GM21381 (cell line): ENCODE measurements around the gene SAMD4A.
A peak's percentile ranks its signal among the peaks of the same experiment; 100 is the strongest.
"Not testable (repeated sequence)": the region's sequence is repeated elsewhere in the genome, so short reads cannot be mapped to it uniquely, and the experiment has no call there.

Experiments used
- ATAC-seq: cut with Tn5 transposase; IDR thresholded peaks from one replicate; pipeline ENCODE4 v1.9.1; 2021; ENCODE audit warnings: mild to moderate bottlenecking, moderate library complexity; ENCODE audit not compliant: unreplicated experiment

SAMD4A gene

GRCh38 chr14:54722791-54723432 is 156.0 kb downstream of the SAMD4A start:
- ATAC-seq: no peak

GRCh38 chr14:54724123-54724522 is 157.2 kb downstream of the SAMD4A start:
- no peak for ATAC-seq

GRCh38 chr14:54724676-54725325 is 157.9 kb downstream of the SAMD4A start:
- no peak for ATAC-seq

- no peak for ATAC-seq
These were observed 159.1 kb downstream of the SAMD4A start for GRCh38 chr14:54725998-54726397.

- ATAC-seq: no peak
These were observed 161.0 kb downstream of the SAMD4A start for GRCh38 chr14:54727929-54728328.

- no peak for ATAC-seq
These were observed 162.0 kb downstream of the SAMD4A start for GRCh38 chr14:54728700-54729527.

GRCh38 chr14:54730156-54730961 is 163.4 kb downstream of the SAMD4A start:
- peak; percentile 93 for ATAC-seq

- ATAC-seq: no peak
These were observed 168.0 kb downstream of the SAMD4A start for GRCh38 chr14:54734966-54735365.

GRCh38 chr14:54735424-54735823 is 168.5 kb downstream of the SAMD4A start:
- no peak for ATAC-seq

GRCh38 chr14:54737132-54737711 is 170.3 kb downstream of the SAMD4A start:
- no peak for ATAC-seq

- no peak for ATAC-seq
These were observed 171.1 kb downstream of the SAMD4A start for GRCh38 chr14:54738009-54738408.

GRCh38 chr14:54739514-54739913 is 172.6 kb downstream of the SAMD4A start:
- ATAC-seq: no peak

- ATAC-seq: no peak
These were observed 175.8 kb downstream of the SAMD4A start for GRCh38 chr14:54742492-54743350.

- ATAC-seq: no peak
These were observed 176.5 kb downstream of the SAMD4A start for GRCh38 chr14:54743382-54743781.

- ATAC-seq: no peak
These were observed 179.1 kb downstream of the SAMD4A start for GRCh38 chr14:54746019-54746418.

GRCh38 chr14:54747616-54748015 is 180.7 kb downstream of the SAMD4A start:
- ATAC-seq: no peak

- no peak for ATAC-seq
These were observed 182.3 kb downstream of the SAMD4A start for GRCh38 chr14:54749180-54749579.

GRCh38 chr14:54749727-54750126 is 182.8 kb downstream of the SAMD4A start:
- ATAC-seq: no peak

- not testable (repeated sequence) for ATAC-seq
These were observed 185.7 kb downstream of the SAMD4A start for GRCh38 chr14:54752611-54753010.

- ATAC-seq: not testable (repeated sequence)
These were observed 186.5 kb downstream of the SAMD4A start for GRCh38 chr14:54753396-54753795.
